ENCODE measurements around the gene SLC29A3.

SLC29A3 gene

GRCh38 chr10:71316056-71316785, 2.8 kb upstream of the SLC29A3 start:
- TF ChIP-seq, protein P1, sequence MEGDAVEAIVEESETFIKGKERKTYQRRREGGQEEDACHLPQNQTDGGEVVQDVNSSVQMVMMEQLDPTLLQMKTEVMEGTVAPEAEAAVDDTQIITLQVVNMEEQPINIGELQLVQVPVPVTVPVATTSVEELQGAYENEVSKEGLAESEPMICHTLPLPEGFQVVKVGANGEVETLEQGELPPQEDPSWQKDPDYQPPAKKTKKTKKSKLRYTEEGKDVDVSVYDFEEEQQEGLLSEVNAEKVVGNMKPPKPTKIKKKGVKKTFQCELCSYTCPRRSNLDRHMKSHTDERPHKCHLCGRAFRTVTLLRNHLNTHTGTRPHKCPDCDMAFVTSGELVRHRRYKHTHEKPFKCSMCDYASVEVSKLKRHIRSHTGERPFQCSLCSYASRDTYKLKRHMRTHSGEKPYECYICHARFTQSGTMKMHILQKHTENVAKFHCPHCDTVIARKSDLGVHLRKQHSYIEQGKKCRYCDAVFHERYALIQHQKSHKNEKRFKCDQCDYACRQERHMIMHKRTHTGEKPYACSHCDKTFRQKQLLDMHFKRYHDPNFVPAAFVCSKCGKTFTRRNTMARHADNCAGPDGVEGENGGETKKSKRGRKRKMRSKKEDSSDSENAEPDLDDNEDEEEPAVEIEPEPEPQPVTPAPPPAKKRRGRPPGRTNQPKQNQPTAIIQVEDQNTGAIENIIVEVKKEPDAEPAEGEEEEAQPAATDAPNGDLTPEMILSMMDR (IDR thresholded peaks at IDR 0.05; ENCODE audit: borderline replicate concordance, insufficient read depth, low read depth, low read length), result no peak
- H3K4me3 ChIP-seq (ENCODE audit: low read depth, low read length), result no peak overlapping the region

DNA sequence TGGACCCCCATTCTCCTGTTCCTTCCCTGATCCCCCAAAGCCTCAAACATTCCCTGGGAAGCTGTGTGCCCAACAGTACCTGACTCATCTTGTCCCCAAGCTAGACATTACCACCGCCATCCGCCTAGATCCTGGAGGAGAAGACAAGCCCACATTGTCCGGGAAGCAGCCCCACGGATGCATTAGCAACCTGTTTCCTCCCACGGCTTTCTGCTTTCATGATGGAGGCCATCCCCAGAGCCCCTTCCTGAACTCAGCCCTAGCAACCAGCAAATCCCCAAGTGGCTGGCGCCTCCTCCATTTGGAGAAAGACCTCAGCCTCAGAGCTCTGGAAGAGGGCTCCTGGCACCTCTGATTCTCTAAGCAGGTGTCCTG, 2.3 kb upstream of the SLC29A3 start:
- no peak overlapping the region for H3K4me3 ChIP-seq (ENCODE audit: low read depth, low read length)

DNA sequence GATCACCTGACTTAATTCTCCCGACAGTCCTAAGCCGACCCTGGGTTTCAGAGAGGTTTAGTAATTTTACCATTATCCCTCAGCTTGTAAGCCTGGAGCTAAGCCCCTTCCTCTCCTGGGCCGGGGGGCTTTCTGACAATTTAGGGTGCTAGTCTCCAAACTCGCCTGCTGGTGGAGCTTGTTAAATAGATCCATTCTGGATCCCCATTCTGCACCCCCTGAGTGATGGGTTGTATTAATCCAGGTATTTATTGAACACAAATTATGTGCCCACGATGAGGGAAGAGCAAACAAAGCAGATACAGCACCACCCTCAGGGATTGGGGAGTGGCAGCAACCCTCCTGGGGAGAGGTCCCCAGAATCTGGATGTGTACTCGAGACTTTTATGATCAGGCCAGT, 1.3 kb upstream of the SLC29A3 start:
- no peak overlapping the region for H3K4me3 ChIP-seq (ENCODE audit: low read depth, low read length)
- TF ChIP-seq, protein P1 (IDR thresholded peaks at IDR 0.05; ENCODE audit: borderline replicate concordance, insufficient read depth, low read depth, low read length), result no peak

More for the DNA sequence above, 2.3 kb upstream of the SLC29A3 start:
- TF ChIP-seq, protein P1 (IDR thresholded peaks at IDR 0.05; ENCODE audit: borderline replicate concordance, insufficient read depth, low read depth, low read length), result no peak

DNA sequence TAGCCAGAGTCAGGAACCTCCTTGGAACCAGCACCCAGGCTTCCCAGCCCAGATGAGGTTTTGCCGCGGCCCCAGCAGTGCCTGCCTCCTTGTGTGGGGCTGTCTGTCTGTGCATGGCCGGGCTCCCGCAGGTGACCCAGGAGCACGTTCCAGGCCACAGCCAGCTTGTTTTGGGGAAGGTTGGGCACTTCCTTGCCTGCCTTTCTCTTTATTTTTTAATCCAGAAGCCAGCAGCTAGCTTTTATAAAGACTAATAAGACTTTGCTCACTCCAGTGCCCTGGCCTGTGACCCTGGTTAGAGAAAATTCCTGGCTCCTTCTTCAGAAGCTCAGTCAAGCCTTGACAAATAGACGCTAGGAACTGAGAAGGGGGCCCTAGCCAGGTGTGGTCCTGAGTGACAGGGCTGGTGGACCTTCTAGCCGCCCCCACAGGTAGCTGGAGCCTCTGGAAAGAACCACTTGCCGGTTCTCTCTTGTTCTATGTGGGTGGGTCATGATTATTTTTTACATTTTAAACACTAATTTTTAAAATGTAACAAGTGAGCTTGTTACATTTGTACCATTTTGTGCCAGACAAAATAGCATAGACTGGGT, 837 bp downstream of the SLC29A3 start:
- TF ChIP-seq, protein P1 (IDR thresholded peaks at IDR 0.05; ENCODE audit: borderline replicate concordance, insufficient read depth, low read depth, low read length), result no peak
- peak overlapping the region; percentile 68 for H3K4me3 ChIP-seq (ENCODE audit: low read depth, low read length)

- H3K4me3 ChIP-seq (ENCODE audit: low read depth, low read length), result no peak overlapping the region
- TF ChIP-seq, protein P1 (IDR thresholded peaks at IDR 0.05; ENCODE audit: borderline replicate concordance, insufficient read depth, low read depth, low read length), result no peak
Observed at GRCh38 chr10:71320592-71320991, 1.5 kb downstream of the SLC29A3 start.

GRCh38 chr10:71321386-71321785, 2.3 kb downstream of the SLC29A3 start:
- H3K4me3 ChIP-seq (ENCODE audit: low read depth, low read length), result no peak overlapping the region
- TF ChIP-seq, protein P1 (IDR thresholded peaks at IDR 0.05; ENCODE audit: borderline replicate concordance, insufficient read depth, low read depth, low read length), result no peak

DNA sequence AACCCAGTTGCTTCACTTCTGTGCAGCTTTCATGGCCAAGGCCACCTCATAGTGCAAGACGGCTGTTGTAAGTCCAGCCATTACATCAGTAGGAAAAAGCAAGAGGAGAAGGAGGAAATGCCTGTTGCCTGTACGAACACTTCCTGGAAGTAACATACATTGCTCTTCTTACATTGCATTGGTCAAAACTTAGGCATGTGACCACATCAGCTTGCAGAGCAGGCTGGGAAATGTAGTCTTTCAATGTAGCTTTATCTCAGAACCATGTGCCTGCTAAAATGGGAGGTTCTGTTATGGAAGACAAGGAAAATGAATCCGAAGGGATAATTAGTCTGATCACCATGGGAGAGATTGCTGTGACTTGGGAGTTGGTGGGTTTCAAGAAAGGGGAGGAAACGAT, 4.3 kb downstream of the SLC29A3 start:
- no peak overlapping the region for H3K4me3 ChIP-seq (ENCODE audit: low read depth, low read length)
- TF ChIP-seq, protein P1 (IDR thresholded peaks at IDR 0.05; ENCODE audit: borderline replicate concordance, insufficient read depth, low read depth, low read length), result no peak

All from GM12875 (cell line).